ENCODE measurements around the gene TOMM6.
"Not testable (repeated sequence)": the region's sequence is repeated elsewhere in the genome, so short reads cannot be mapped to it uniquely, and the experiment has no call there.

TOMM6 gene

GRCh38 chr6:41766043-41766664 is 21.3 kb upstream of the TOMM6 start:
- DNase-seq = not testable (repeated sequence)

GRCh38 chr6:41767112-41767833 is 20.2 kb upstream of the TOMM6 start:
- DNase-seq = no peak

GRCh38 chr6:41768545-41769308 is 18.8 kb upstream of the TOMM6 start:
- no peak for DNase-seq

- DNase-seq = no peak
Observed at GRCh38 chr6:41769376-41769775, 18.1 kb upstream of the TOMM6 start.

GRCh38 chr6:41770381-41771057 is 17.0 kb upstream of the TOMM6 start:
- no peak for DNase-seq

- DNase-seq = no peak
Observed at GRCh38 chr6:41771058-41771983, 16.2 kb upstream of the TOMM6 start.

GRCh38 chr6:41774841-41775240 is 12.7 kb upstream of the TOMM6 start:
- no peak for DNase-seq

- DNase-seq = no peak
Observed at GRCh38 chr6:41775293-41775882, 12.1 kb upstream of the TOMM6 start.

GRCh38 chr6:41777551-41778285 is 9.8 kb upstream of the TOMM6 start:
- no peak for DNase-seq

- DNase-seq = no peak
Observed at GRCh38 chr6:41778895-41779294, 8.6 kb upstream of the TOMM6 start.

GRCh38 chr6:41779336-41779735 is 8.2 kb upstream of the TOMM6 start:
- DNase-seq = no peak

GRCh38 chr6:41779788-41780550 is 7.5 kb upstream of the TOMM6 start, which contains the start of gene FRS3:
Gene FRS3 (minus strand): TSS chr6:41779900. CDS start chr6:41776987, 2,913 bp downstream.
- DNase-seq = peak; percentile 99

- no peak for DNase-seq
Observed at GRCh38 chr6:41780551-41781365, 6.7 kb upstream of the TOMM6 start, which contains the start of gene PRICKLE4. Gene PRICKLE4 (plus strand): TSS chr6:41780782. CDS start chr6:41783474, 2,692 bp downstream.

- DNase-seq = no peak
Observed at GRCh38 chr6:41781366-41781730, 6.1 kb upstream of the TOMM6 start.

- no peak for DNase-seq
Observed at GRCh38 chr6:41783106-41783780, 4.3 kb upstream of the TOMM6 start.

GRCh38 chr6:41784581-41785171 is 2.8 kb upstream of the TOMM6 start:
- DNase-seq = no peak

GRCh38 chr6:41785254-41785653 is 2.2 kb upstream of the TOMM6 start:
- no peak for DNase-seq
